Gastrocnemius medialis (tissue), 4 donors: Measurements from ENCODE around the gene CSTB. TPM values are rescaled to one million over a fixed set of nuclear protein-coding genes. Genes with fewer than 3 reads are reported as not detected.

Experiments
- ATAC-seq, 2 donors: fragments of 150-250 bp; one replicate each; pipeline ENCODE4 v1.9.1; 2016
- DNase-seq, 2 donors: peaks; one replicate each; pipeline ENCODE4 v3.0.0-alpha.2; 2019
- H3K27ac ChIP-seq, 4 donors: fragments of 200-600 bp; sonication (generic); 1 replicate in 1 of 4; 2 replicates in 3 of 4; pipeline ENCODE4 v1.5.1; 2016 to 2018; ENCODE audit warnings: mild to moderate bottlenecking in 2 of 4, moderate library complexity in 1 of 4
- H3K27me3 ChIP-seq, 3 donors: fragments of 200-600 bp; sonication (generic) in 2 of 3; 1 replicate in 1 of 3; 2 replicates in 2 of 3; pipeline versions ENCODE4 v1.5.1 to v1.6.0; 2016 to 2019; ENCODE audit warnings: mild to moderate bottlenecking in 1 of 3, moderate library complexity in 1 of 3
- H3K36me3 ChIP-seq, 2 donors: fragments of 200-600 bp; sonication (generic) in 1 of 2; one replicate each; pipeline ENCODE4 v1.5.1; 2017 to 2018
- H3K4me1 ChIP-seq, 2 donors: fragments of 200-600 bp; sonication (generic) in 1 of 2; one replicate each; pipeline ENCODE4 v1.5.1; 2016 to 2017; ENCODE audit warnings: mild to moderate bottlenecking in 2 of 2
- H3K4me3 ChIP-seq, 4 donors: fragments of 200-600 bp; sonication (generic) in 3 of 4; 1 replicate in 1 of 4; 2 replicates in 3 of 4; pipeline ENCODE4 v1.5.1; 2016 to 2019; ENCODE audit warnings: mild to moderate bottlenecking in 2 of 4
- H3K9me3 ChIP-seq, 3 donors: fragments of 200-600 bp; sonication (generic) in 2 of 3; 1 replicate in 1 of 3; 2 replicates in 2 of 3; pipeline ENCODE4 v1.5.1; 2016 to 2019
- CTCF ChIP-seq, 5 experiments: fragments of 450-650 bp in 3 of 5; fragments of 200-600 bp in 2 of 5; sonication (generic) in 2 of 5; IDR thresholded peaks in 4 of 5; conservative IDR thresholded peaks in 1 of 5; 1 replicate in 4 of 5; 2 replicates in 1 of 5; pipeline ENCODE4 v1.5.1; 2016 to 2019; ENCODE audit warnings: antibody characterized with exemption in 5 of 5, mild to moderate bottlenecking in 3 of 5, moderate library complexity in 3 of 5
- POLR2A ChIP-seq, 2 donors: fragments of 450-650 bp; IDR thresholded peaks; one replicate each; pipeline ENCODE4 v1.6.1; 2017; ENCODE audit warnings: antibody characterized with exemption in 2 of 2, mild to moderate bottlenecking in 2 of 2, moderate library complexity in 2 of 2
- in situ Hi-C, 4 donors: fragments of 200-750 bp; cut with MboI; loops; one replicate each; pipeline versions ENCODE4 v1.15.0 to v1.8.0; 2017; ENCODE audit warnings: low sequenced_read_pairs in 4 of 4
- intact Hi-C: fragments of 100-400 bp; cut with DNase I; formaldehyde crosslinking; loops from one replicate; pipeline ENCODE4 v1.15.1; 2023; ENCODE audit warnings: low total_unique reads
- total RNA-seq, 4 donors: library from RNA; depleted of rRNA; stranded (reverse); fragments of >200 nt; gene quantifications; one replicate each; pipeline versions ENCODE4 v1.1.0 to v1.2.3, GENCODE V29; 2016

CSTB gene
- total RNA-seq, 4 donors from 2014 or later: 1.3 to 5.9 (median 5.2) TPM

GRCh38 chr21:43778469-43779335 lies 2.6 kb upstream of the CSTB start:
- intact Hi-C loops: loop anchor here (5.0 kb wide), 1 partner anchor 806 kb away; the partner anchor contains the start of gene PKNOX1

GRCh38 chr21:43777953-43778352 lies 1.8 kb upstream of the CSTB start:
- ATAC-seq (no peak), DNase-seq (no peak)
- intact Hi-C loops: loop anchor here (5.0 kb wide), 1 partner anchor 806 kb away; the partner anchor contains the start of gene PKNOX1
- Histone ChIP-seq H3K4me1 (peaks cover 14 to 15% of the 10 kb centered on the region in 2 donors), H3K27ac (no peak overlapping the region), H3K36me3 (peaks cover 0 to 19% of the 10 kb centered on the region in 2 donors), H3K9me3 (no peaks in the 10 kb centered on the region), H3K4me3 (no peak overlapping the region), H3K27me3 (no peaks in the 10 kb centered on the region)
- in situ Hi-C loops: loop anchor here in 1 of 4 donors (10.0 kb wide), 1 partner anchor 53 kb away; no protein-coding TSS in a partner anchor
- TF ChIP-seq POLR2A (IDR thresholded peaks at IDR 0.05) (no peak), CTCF (IDR thresholded peaks at IDR 0.05 in 4 of 5, conservative IDR thresholded peaks at IDR 0.05 in 1 of 5) (no peak)

More at GRCh38 chr21:43778469-43779335, 2.6 kb upstream of the CSTB start:
- no peak for DNase-seq
- TF ChIP-seq POLR2A (IDR thresholded peaks at IDR 0.05) (no peak), CTCF (IDR thresholded peaks at IDR 0.05 in 4 of 5, conservative IDR thresholded peaks at IDR 0.05 in 1 of 5) (no peak)
- peaks cover 14 to 15% of the 10 kb centered on the region in 2 donors for H3K4me1 ChIP-seq
- H3K27ac ChIP-seq: no peak overlapping the region
- H3K36me3 ChIP-seq: peaks cover 0 to 12% of the 10 kb centered on the region in 2 donors
- no peaks in the 10 kb centered on the region for H3K27me3 ChIP-seq
- ATAC-seq: no peak
- no peak overlapping the region for H3K4me3 ChIP-seq
- no peaks in the 10 kb centered on the region for H3K9me3 ChIP-seq
- in situ Hi-C loops: loop anchor here in 1 of 4 donors (10.0 kb wide), 1 partner anchor 54 kb away; no protein-coding TSS in a partner anchor

- H3K36me3 ChIP-seq: peaks cover 0 to 24% of the 10 kb centered on the region in 2 donors
- no peaks in the 10 kb centered on the region for H3K9me3 ChIP-seq
- H3K27me3 ChIP-seq: no peaks in the 10 kb centered on the region
- H3K4me1 ChIP-seq: peaks cover 14 to 15% of the 10 kb centered on the region in 2 donors
- in situ Hi-C loops (loop anchor here in 1 of 4 donors (10.0 kb wide), 1 partner anchor 50 kb away; no protein-coding TSS in a partner anchor), intact Hi-C loops (loop anchor here (5.0 kb wide), 1 partner anchor 803 kb away; the partner anchor contains the start of gene PKNOX1)
- no peak for DNase-seq
- H3K4me3 ChIP-seq: peak overlapping the region; percentile 76 to 99 (median 91)
- peak overlapping the region in 3 of 4 donors; percentile 75 to 94 (median 86) for H3K27ac ChIP-seq
- ATAC-seq: no peak
- TF ChIP-seq POLR2A (IDR thresholded peaks at IDR 0.05) (no peak), CTCF (IDR thresholded peaks at IDR 0.05 in 4 of 5, conservative IDR thresholded peaks at IDR 0.05 in 1 of 5) (no peak)
Measured at GRCh38 chr21:43775190-43775589, 918 bp downstream of the CSTB start.

- no peak overlapping the region for H3K4me3 ChIP-seq
- DNase-seq (no peak), ATAC-seq (no peak)
- H3K4me1 ChIP-seq: peaks cover 14 to 15% of the 10 kb centered on the region in 2 donors
- intact Hi-C loops (no loop called here), in situ Hi-C loops (loop anchor here in 1 of 4 donors (10.0 kb wide), 1 partner anchor 49 kb away; no protein-coding TSS in a partner anchor)
- H3K27ac ChIP-seq: no peak overlapping the region
- peaks cover 0 to 24% of the 10 kb centered on the region in 2 donors for H3K36me3 ChIP-seq
- no peaks in the 10 kb centered on the region for H3K9me3 ChIP-seq
- no peaks in the 10 kb centered on the region for H3K27me3 ChIP-seq
- TF ChIP-seq CTCF (IDR thresholded peaks at IDR 0.05 in 4 of 5, conservative IDR thresholded peaks at IDR 0.05 in 1 of 5) (no peak), POLR2A (IDR thresholded peaks at IDR 0.05) (no peak)
Measured at GRCh38 chr21:43774163-43774562, 1.9 kb downstream of the CSTB start.
